Body of pancreas (tissue), 4 donors: Measurements from ENCODE around the gene SPATS2L. TPM values are rescaled to one million over a fixed set of nuclear protein-coding genes. Genes with fewer than 3 reads are reported as not detected.

Source experiments
- ATAC-seq: fragments of 150-250 bp; one replicate; pipeline ENCODE4 v1.9.1; 2016
- DNase-seq, 4 donors: peaks; one replicate each; pipeline ENCODE4 v3.0.0-alpha.2; 2019
- H3K27ac ChIP-seq, 4 donors: fragments of 200-600 bp; sonication (generic); 1 replicate in 3 of 4; 2 replicates in 1 of 4; pipeline versions ENCODE4 v1.5.1 to v1.6.1; 2016 to 2019; ENCODE audit warnings: mild to moderate bottlenecking in 1 of 4, mixed read lengths in 1 of 4, moderate library complexity in 1 of 4
- H3K27me3 ChIP-seq, 2 donors: fragments of 200-600 bp; sonication (generic); one replicate each; pipeline ENCODE4 v1.6.0; 2016; ENCODE audit warnings: mild to moderate bottlenecking in 1 of 2
- H3K36me3 ChIP-seq, 2 donors: fragments of 200-600 bp; sonication (generic); replicated peaks in 1 of 2; 2 replicates each; pipeline ENCODE4 v1.5.1; 2016; ENCODE audit warnings: low read depth in 2 of 2; ENCODE audit not compliant: insufficient read depth in 1 of 2
- H3K4me1 ChIP-seq: fragments of 200-600 bp; sonication (generic); one replicate; pipeline ENCODE4 v1.6.0; 2016
- H3K4me3 ChIP-seq, 2 donors: fragments of 200-600 bp; sonication (generic); 1 replicate in 1 of 2; 2 replicates in 1 of 2; pipeline ENCODE4 v1.5.1; 2016 to 2019
- H3K9me3 ChIP-seq, 3 donors: fragments of 200-600 bp; sonication (generic); 1 replicate in 2 of 3; 2 replicates in 1 of 3; pipeline ENCODE4 v1.5.1; 2016
- CTCF ChIP-seq, 7 experiments: fragments of 450-650 bp in 4 of 7; fragments of 200-600 bp in 3 of 7; sonication (generic) in 3 of 7; IDR thresholded peaks; one replicate each; pipeline ENCODE4 v1.5.1; 2016 to 2019; ENCODE audit warnings: antibody characterized with exemption in 7 of 7
- POLR2A ChIP-seq, 3 donors: fragments of 450-650 bp; IDR thresholded peaks; one replicate each; pipeline ENCODE4 v1.6.1; 2016; ENCODE audit warnings: antibody characterized with exemption in 3 of 3, mild to moderate bottlenecking in 2 of 3
- WGBS, 2 donors: methylation state at CpG; one replicate each; pipeline ENCODE4 v1.1.5; 2017; 5-methylcytosine and 5-hydroxymethylcytosine counted together
- intact Hi-C: fragments of 100-400 bp; cut with DNase I; formaldehyde crosslinking; loops from one replicate; pipeline ENCODE4 v1.15.1; 2023
- total RNA-seq, 2 donors: library from RNA; depleted of rRNA; stranded (reverse); fragments of >200 nt; gene quantifications; one replicate each; pipeline ENCODE4 v1.1.0, GENCODE V29; 2016

Gene SPATS2L
- total RNA-seq, 2 donors from 2014 or later = 39.2 to 49.8 TPM

GRCh38 chr2:200454927-200455801 lies 148.7 kb downstream of the SPATS2L start:
- no peaks in the 10 kb centered on the region for H3K4me1 ChIP-seq
- no peaks in the 10 kb centered on the region for H3K36me3 ChIP-seq
- no peaks in the 10 kb centered on the region for H3K27me3 ChIP-seq
- no peak overlapping the region for H3K27ac ChIP-seq
- intact Hi-C loops = no loop called here
- no peak for TF ChIP-seq POLR2A (IDR thresholded peaks at IDR 0.05)
- TF ChIP-seq CTCF (IDR thresholded peaks at IDR 0.05) = no peak
- DNase-seq (no peak), ATAC-seq (no peak)
- H3K4me3 ChIP-seq = no peak overlapping the region
- H3K9me3 ChIP-seq = no peaks in the 10 kb centered on the region
- WGBS, 2 donors = 78% methylated on average over 4 of the region's 4 CpGs

DNA sequence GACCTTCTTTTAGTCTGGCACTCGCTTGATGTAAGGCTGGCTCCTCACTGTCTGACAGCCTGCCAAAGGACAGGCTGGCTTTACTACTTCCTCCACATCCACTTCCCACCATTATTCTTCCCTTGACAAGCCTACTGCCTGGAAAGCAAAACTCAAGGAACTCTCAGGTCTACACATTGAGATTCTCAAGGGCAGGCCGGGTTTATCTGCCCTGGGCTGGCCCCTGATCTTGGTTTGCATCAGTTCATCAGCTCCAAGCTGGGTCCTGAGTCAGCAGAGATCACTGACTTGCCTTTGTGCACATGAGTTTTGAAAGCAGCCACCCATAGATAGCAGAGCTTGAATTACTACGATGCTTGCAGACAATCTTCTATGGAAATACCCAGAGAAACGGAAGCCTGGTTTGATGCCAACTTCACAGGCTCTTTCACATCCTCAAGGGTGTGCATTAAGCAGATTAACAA lies 149.5 kb downstream of the SPATS2L start:
- ATAC-seq (no peak), DNase-seq (no peak)
- Histone ChIP-seq H3K9me3 (no peaks in the 10 kb centered on the region), H3K27me3 (no peaks in the 10 kb centered on the region), H3K27ac (no peak overlapping the region), H3K4me3 (no peak overlapping the region), H3K36me3 (peaks cover 0 to 2% of the 10 kb centered on the region in 2 donors), H3K4me1 (no peaks in the 10 kb centered on the region)
- WGBS, 2 donors = 59 to 81% methylated on average over 4 of the region's 4 CpGs
- no peak for TF ChIP-seq POLR2A (IDR thresholded peaks at IDR 0.05)
- no peak for TF ChIP-seq CTCF (IDR thresholded peaks at IDR 0.05)
- intact Hi-C loops = no loop called here

- Histone ChIP-seq H3K9me3 (no peaks in the 10 kb centered on the region), H3K27ac (no peak overlapping the region), H3K4me1 (no peaks in the 10 kb centered on the region), H3K27me3 (no peaks in the 10 kb centered on the region), H3K4me3 (no peak overlapping the region), H3K36me3 (peaks cover 0 to 2% of the 10 kb centered on the region in 2 donors)
- WGBS, 2 donors = 90 to 94% methylated on average over 2 of the region's 2 CpGs
- ATAC-seq (no peak), DNase-seq (no peak)
- intact Hi-C loops = no loop called here
- TF ChIP-seq CTCF (IDR thresholded peaks at IDR 0.05) = no peak
- TF ChIP-seq POLR2A (IDR thresholded peaks at IDR 0.05) = no peak
Measured at GRCh38 chr2:200456567-200456966, 150.1 kb downstream of the SPATS2L start.

- H3K9me3 ChIP-seq = no peaks in the 10 kb centered on the region
- no peaks in the 10 kb centered on the region for H3K4me1 ChIP-seq
- no peak overlapping the region for H3K4me3 ChIP-seq
- no peak overlapping the region for H3K27ac ChIP-seq
- TF ChIP-seq POLR2A (IDR thresholded peaks at IDR 0.05) (no peak), CTCF (IDR thresholded peaks at IDR 0.05) (no peak)
- intact Hi-C loops = no loop called here
- WGBS, 2 donors = 90 to 91% methylated on average over 3 of the region's 3 CpGs
- peaks cover 0 to 2% of the 10 kb centered on the region in 2 donors for H3K36me3 ChIP-seq
- DNase-seq = no peak
- ATAC-seq = no peak
- H3K27me3 ChIP-seq = no peaks in the 10 kb centered on the region
Measured at GRCh38 chr2:200459101-200459500, 152.6 kb downstream of the SPATS2L start.
